Small intestine (tissue), 7 donors: Measurements from ENCODE around the gene ACSL5. TPM values are rescaled to one million over a fixed set of nuclear protein-coding genes. Genes with fewer than 3 reads are reported as not detected.
A peak's percentile ranks its signal among the peaks of the same experiment; 100 is the strongest.

Experiments used
- DNase-seq, 2 donors: peaks; one replicate each; pipeline versions ENCODE4 v3.0.0 to v3.0.0-alpha.2; 2013
- FAIRE-seq: peaks from 2 replicates; lab custom pipeline; 2012; peaks lifted over from hg19 to GRCh38; lab: Jason Lieb, UNC
- H3K27ac ChIP-seq, 3 donors: one replicate each; pipeline ENCODE4 v1.5.1; 2013; ENCODE audit warnings: low read length in 2 of 3, mild to moderate bottlenecking in 2 of 3, control low read depth in 1 of 3, inconsistent platforms in 1 of 3, low read depth in 1 of 3, moderate library complexity in 1 of 3
- H3K27me3 ChIP-seq, 3 donors: one replicate each; pipeline ENCODE4 v1.6.1; 2013; ENCODE audit warnings: low read length in 3 of 3, inconsistent platforms in 1 of 3; ENCODE audit not compliant: control insufficient read depth in 3 of 3, insufficient read depth in 3 of 3
- H3K36me3 ChIP-seq, 3 donors: one replicate each; pipeline ENCODE4 v1.6.1; 2013; ENCODE audit warnings: low read length in 3 of 3, inconsistent platforms in 1 of 3, low read depth in 1 of 3, mild to moderate bottlenecking in 1 of 3, moderate library complexity in 1 of 3; ENCODE audit not compliant: control insufficient read depth in 3 of 3, insufficient read depth in 2 of 3
- H3K4me1 ChIP-seq, 3 donors: one replicate each; pipeline ENCODE4 v1.6.1; 2013; ENCODE audit warnings: low read length in 2 of 3, inconsistent platforms in 1 of 3, low read depth in 1 of 3, mild to moderate bottlenecking in 1 of 3, moderate library complexity in 1 of 3; ENCODE audit not compliant: control insufficient read depth in 3 of 3, insufficient read depth in 2 of 3
- H3K4me3 ChIP-seq, 3 donors: one replicate each; pipeline ENCODE4 v1.5.1; 2013; ENCODE audit warnings: low read length in 3 of 3, control low read depth in 1 of 3, inconsistent platforms in 1 of 3, low read depth in 1 of 3, mild to moderate bottlenecking in 1 of 3, moderate library complexity in 1 of 3
- H3K9me3 ChIP-seq, 2 donors: one replicate each; pipeline ENCODE4 v1.6.1; 2013; ENCODE audit warnings: low read depth in 1 of 2, low read length in 1 of 2; ENCODE audit not compliant: control insufficient read depth in 2 of 2, insufficient read depth in 1 of 2
- WGBS, 3 donors: extraction: QIAGEN DNeasy Blood & Tissue Kit; methylation state at CpG; one replicate each; pipeline ENCODE4 v1.1.7; 2013; 5-methylcytosine and 5-hydroxymethylcytosine counted together
- polyA plus RNA-seq, 4 donors: library from polyadenylated mRNA; stranded (reverse) in 3 of 4; unstranded in 1 of 4; fragments of 200-250 nt in 3 of 4; fragments of 120-200 nt in 1 of 4; gene quantifications; one replicate each; pipeline versions ENCODE4 v1.2.1 to v1.2.3, GENCODE V29; 2013
- donor health status: healthy with polysubstance abuse.
- donor health status: control.
- donor health status: control.
- donor health status: Bipolar disorder and iron deficiency.
- donor health status: healthy.

The ACSL5 gene
- polyA plus RNA-seq, 4 donors = 163 to 425 (median 292) TPM

- Histone ChIP-seq H3K27ac (peak overlapping the region; percentile 84 to 92 (median 90)), H3K27me3 (no peaks in the 10 kb centered on the region), H3K9me3 (no peaks in the 10 kb centered on the region), H3K4me1 (peaks cover 7 to 66% (median 9%) of the 10 kb centered on the region in 3 donors), H3K36me3 (no peaks in the 10 kb centered on the region), H3K4me3 (no peak overlapping the region)
- 6 to 39% (median 18%) methylated on average over 5 of the region's 5 CpGs for WGBS, 3 donors
- DNase-seq (peak; percentile 78 to 82), FAIRE-seq (no peak)
Measured at GRCh38 chr10:112335111-112335867, 38.6 kb upstream of the ACSL5 start.

GRCh38 chr10:112335868-112336265 is 38.0 kb upstream of the ACSL5 start:
- no peaks in the 10 kb centered on the region for H3K36me3 ChIP-seq
- no peak overlapping the region for H3K4me3 ChIP-seq
- H3K27ac ChIP-seq = peak overlapping the region; percentile 84 to 92 (median 90)
- peak; percentile 53 for FAIRE-seq
- 11 to 46% (median 12%) methylated on average over 4 of the region's 4 CpGs for WGBS, 3 donors
- H3K27me3 ChIP-seq = no peaks in the 10 kb centered on the region
- H3K4me1 ChIP-seq = peaks cover 6 to 60% (median 7%) of the 10 kb centered on the region in 3 donors
- no peaks in the 10 kb centered on the region for H3K9me3 ChIP-seq
- DNase-seq = peak; percentile 93 to 97

GRCh38 chr10:112336556-112337201 is 37.2 kb upstream of the ACSL5 start:
- Histone ChIP-seq H3K4me1 (peaks cover 2 to 54% (median 5%) of the 10 kb centered on the region in 3 donors), H3K27ac (peak overlapping the region; percentile 84 to 92 (median 90)), H3K27me3 (no peaks in the 10 kb centered on the region), H3K9me3 (no peaks in the 10 kb centered on the region), H3K4me3 (no peak overlapping the region), H3K36me3 (no peaks in the 10 kb centered on the region)
- DNase-seq (peak in 1 of 2 donors; percentile 93), FAIRE-seq (no peak)
- 22 to 57% (median 42%) methylated on average over 5 of the region's 5 CpGs for WGBS, 3 donors

GRCh38 chr10:112338957-112339356 is 35.0 kb upstream of the ACSL5 start:
- Histone ChIP-seq H3K27me3 (no peaks in the 10 kb centered on the region), H3K4me3 (no peak overlapping the region), H3K36me3 (no peaks in the 10 kb centered on the region), H3K27ac (peak overlapping the region; percentile 17 to 86 (median 52)), H3K9me3 (no peaks in the 10 kb centered on the region), H3K4me1 (peaks cover under 1 to 35% (median 2%) of the 10 kb centered on the region in 3 donors)
- 21 to 67% (median 42%) methylated on average over 3 of the region's 3 CpGs for WGBS, 3 donors
- DNase-seq (peak; percentile 73 to 96), FAIRE-seq (no peak)

- FAIRE-seq = no peak
- 82 to 94% (median 86%) methylated on average over 2 of the region's 2 CpGs for WGBS, 3 donors
- H3K27ac ChIP-seq = no peak overlapping the region
Measured at GRCh38 chr10:112340601-112341000, 33.3 kb upstream of the ACSL5 start.

GRCh38 chr10:112343056-112343806 is 30.7 kb upstream of the ACSL5 start:
- FAIRE-seq = no peak
- Histone ChIP-seq H3K27me3 (no peaks in the 10 kb centered on the region), H3K4me1 (peaks cover 0 to 7% (median 0%) of the 10 kb centered on the region in 3 donors), H3K27ac (no peak overlapping the region), H3K36me3 (no peaks in the 10 kb centered on the region), H3K4me3 (no peak overlapping the region), H3K9me3 (no peaks in the 10 kb centered on the region)
- DNase-seq = no peak
- WGBS, 3 donors = 57 to 70% (median 60%) methylated on average over 5 of the region's 5 CpGs

More at GRCh38 chr10:112340601-112341000, 33.3 kb upstream of the ACSL5 start:
- Histone ChIP-seq H3K27me3 (no peaks in the 10 kb centered on the region), H3K4me3 (no peak overlapping the region), H3K4me1 (peaks cover 0 to 18% (median 0%) of the 10 kb centered on the region in 3 donors), H3K36me3 (no peaks in the 10 kb centered on the region), H3K9me3 (no peaks in the 10 kb centered on the region)
- no peak for DNase-seq

GRCh38 chr10:112344261-112344660 is 29.7 kb upstream of the ACSL5 start:
- no peak for FAIRE-seq
- H3K27ac ChIP-seq = no peak overlapping the region
- H3K9me3 ChIP-seq = no peaks in the 10 kb centered on the region
- no peaks in the 10 kb centered on the region for H3K4me1 ChIP-seq
- no peak for DNase-seq
- no peak overlapping the region for H3K4me3 ChIP-seq
- H3K27me3 ChIP-seq = no peaks in the 10 kb centered on the region
- no peaks in the 10 kb centered on the region for H3K36me3 ChIP-seq
- 50 to 68% (median 60%) methylated on average over 6 of the region's 6 CpGs for WGBS, 3 donors

GRCh38 chr10:112345202-112345601 is 28.7 kb upstream of the ACSL5 start:
- 33 to 73% (median 58%) methylated on average over 3 of the region's 3 CpGs for WGBS, 3 donors
- no peak overlapping the region for H3K4me3 ChIP-seq
- no peaks in the 10 kb centered on the region for H3K9me3 ChIP-seq
- no peaks in the 10 kb centered on the region for H3K36me3 ChIP-seq
- H3K27me3 ChIP-seq = no peaks in the 10 kb centered on the region
- H3K27ac ChIP-seq = no peak overlapping the region
- no peak for FAIRE-seq
- no peaks in the 10 kb centered on the region for H3K4me1 ChIP-seq
- no peak for DNase-seq
